MM.1S (cell line): Measurements from ENCODE around the gene PLD1.

Source experiments
- EZH2 ChIP-seq: fragments of 300-600 bp; sonication (generic); optimal IDR thresholded peaks from 2 replicates; pipeline ENCODE3; 2017; ENCODE audit warnings: low read depth, mild to moderate bottlenecking, antibody characterized with exemption, low read length, mixed read lengths
- EZH2phosphoT487 ChIP-seq: fragments of 300-600 bp; sonication (generic); IDR thresholded peaks from 2 replicates; pipeline ENCODE4 v1.6.1; 2018; ENCODE audit warnings: antibody characterized with exemption, low read length
- TF ChIP-seq, protein P1 (sequence below): fragments of 300-600 bp; sonication (generic); IDR thresholded peaks from 2 replicates; pipeline ENCODE4 v1.5.1; 2016; ENCODE audit warnings: antibody characterized with exemption, low read length, mixed read lengths

GRCh38 chr3:171700653-171701052 is 109.6 kb downstream of the PLD1 start:
- TF ChIP-seq, protein P1, sequence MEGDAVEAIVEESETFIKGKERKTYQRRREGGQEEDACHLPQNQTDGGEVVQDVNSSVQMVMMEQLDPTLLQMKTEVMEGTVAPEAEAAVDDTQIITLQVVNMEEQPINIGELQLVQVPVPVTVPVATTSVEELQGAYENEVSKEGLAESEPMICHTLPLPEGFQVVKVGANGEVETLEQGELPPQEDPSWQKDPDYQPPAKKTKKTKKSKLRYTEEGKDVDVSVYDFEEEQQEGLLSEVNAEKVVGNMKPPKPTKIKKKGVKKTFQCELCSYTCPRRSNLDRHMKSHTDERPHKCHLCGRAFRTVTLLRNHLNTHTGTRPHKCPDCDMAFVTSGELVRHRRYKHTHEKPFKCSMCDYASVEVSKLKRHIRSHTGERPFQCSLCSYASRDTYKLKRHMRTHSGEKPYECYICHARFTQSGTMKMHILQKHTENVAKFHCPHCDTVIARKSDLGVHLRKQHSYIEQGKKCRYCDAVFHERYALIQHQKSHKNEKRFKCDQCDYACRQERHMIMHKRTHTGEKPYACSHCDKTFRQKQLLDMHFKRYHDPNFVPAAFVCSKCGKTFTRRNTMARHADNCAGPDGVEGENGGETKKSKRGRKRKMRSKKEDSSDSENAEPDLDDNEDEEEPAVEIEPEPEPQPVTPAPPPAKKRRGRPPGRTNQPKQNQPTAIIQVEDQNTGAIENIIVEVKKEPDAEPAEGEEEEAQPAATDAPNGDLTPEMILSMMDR = no peak
- no peak for TF ChIP-seq EZH2
- no peak for TF ChIP-seq EZH2phosphoT487
